Measurements from ENCODE around the gene CTAG2.
"Not testable (repeated sequence)": the region's sequence is repeated elsewhere in the genome, so short reads cannot be mapped to it uniquely, and the experiment has no call there.

Gene CTAG2

GRCh38 chrX:154613586-154613985, 39.8 kb downstream of the CTAG2 start:
- H3K4me1 Mint-ChIP-seq; DNase-seq; H3K27ac Mint-ChIP-seq; H3K27me3 Mint-ChIP-seq (ENCODE audit: low read depth, poor library complexity); H3K4me3 Mint-ChIP-seq; H3K36me3 Mint-ChIP-seq (ENCODE audit: low read depth): not testable (repeated sequence)
- peaks cover 26% of the 10 kb centered on the region for H3K9me3 Mint-ChIP-seq

GRCh38 chrX:154611146-154611545, 42.2 kb downstream of the CTAG2 start:
- H3K9me3 Mint-ChIP-seq: peaks cover 47% of the 10 kb centered on the region

GRCh38 chrX:154608823-154609222, 44.6 kb downstream of the CTAG2 start:
- not testable (repeated sequence) for H3K36me3 Mint-ChIP-seq (ENCODE audit: low read depth); DNase-seq; H3K27me3 Mint-ChIP-seq (ENCODE audit: low read depth, poor library complexity); H3K4me1 Mint-ChIP-seq; H3K27ac Mint-ChIP-seq; H3K4me3 Mint-ChIP-seq
- H3K9me3 Mint-ChIP-seq: peaks cover 61% of the 10 kb centered on the region

More at GRCh38 chrX:154611146-154611545, 42.2 kb downstream of the CTAG2 start:
- not testable (repeated sequence) for H3K4me3 Mint-ChIP-seq; H3K36me3 Mint-ChIP-seq (ENCODE audit: low read depth); H3K27ac Mint-ChIP-seq; DNase-seq; H3K4me1 Mint-ChIP-seq; H3K27me3 Mint-ChIP-seq (ENCODE audit: low read depth, poor library complexity)

- H3K27ac Mint-ChIP-seq; H3K4me3 Mint-ChIP-seq; DNase-seq; H3K27me3 Mint-ChIP-seq (ENCODE audit: low read depth, poor library complexity); H3K4me1 Mint-ChIP-seq; H3K36me3 Mint-ChIP-seq (ENCODE audit: low read depth): not testable (repeated sequence)
- H3K9me3 Mint-ChIP-seq: peaks cover 62% of the 10 kb centered on the region
Observed at GRCh38 chrX:154607976-154608375, 45.4 kb downstream of the CTAG2 start.

DNA sequence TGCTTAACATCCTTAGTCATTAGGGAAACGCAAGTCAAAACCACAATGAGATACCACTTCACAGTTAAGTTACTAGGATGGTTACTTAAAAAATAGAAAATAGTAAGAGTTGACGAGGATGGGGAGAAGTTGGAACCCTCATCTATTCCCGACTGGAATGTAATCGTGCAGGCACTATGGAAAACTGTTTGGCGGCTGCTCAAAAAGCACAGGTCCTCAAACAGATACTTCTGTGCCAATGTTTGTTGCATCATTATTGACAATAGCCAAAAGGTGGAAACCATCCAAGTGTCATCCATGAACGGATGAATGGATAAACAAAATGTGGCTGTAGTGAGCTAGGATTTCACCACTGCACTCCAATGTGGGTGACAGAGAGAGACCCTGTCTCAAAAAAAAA, 46.0 kb downstream of the CTAG2 start:
- H3K36me3 Mint-ChIP-seq (ENCODE audit: low read depth): no peaks in the 10 kb centered on the region
- H3K27ac Mint-ChIP-seq: no peak overlapping the region
- H3K9me3 Mint-ChIP-seq: peaks cover 56% of the 10 kb centered on the region

DNA sequence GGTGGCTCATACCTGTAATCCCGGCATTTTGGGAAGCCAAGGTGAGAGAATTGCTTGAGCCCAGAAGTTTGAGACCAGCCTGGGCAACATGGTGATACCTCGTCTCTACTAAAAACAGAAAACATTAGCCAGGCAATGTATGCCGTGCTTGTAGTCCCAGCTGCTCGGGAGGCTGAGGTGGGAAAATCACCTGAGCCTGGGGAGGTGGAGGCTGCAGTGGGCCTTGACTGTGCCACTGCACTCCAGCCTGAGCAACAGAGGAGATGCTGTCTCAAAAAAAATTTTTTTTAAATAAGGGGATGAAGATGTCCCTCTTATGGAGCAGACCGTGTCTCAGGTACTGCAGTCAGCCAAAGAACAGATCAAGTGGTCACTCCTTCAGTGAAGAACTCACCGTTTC, 47.8 kb downstream of the CTAG2 start:
- H3K27me3 Mint-ChIP-seq (ENCODE audit: low read depth, poor library complexity): no peaks in the 10 kb centered on the region

More for the DNA sequence above, 46.0 kb downstream of the CTAG2 start:
- TF ChIP-seq, protein P1, sequence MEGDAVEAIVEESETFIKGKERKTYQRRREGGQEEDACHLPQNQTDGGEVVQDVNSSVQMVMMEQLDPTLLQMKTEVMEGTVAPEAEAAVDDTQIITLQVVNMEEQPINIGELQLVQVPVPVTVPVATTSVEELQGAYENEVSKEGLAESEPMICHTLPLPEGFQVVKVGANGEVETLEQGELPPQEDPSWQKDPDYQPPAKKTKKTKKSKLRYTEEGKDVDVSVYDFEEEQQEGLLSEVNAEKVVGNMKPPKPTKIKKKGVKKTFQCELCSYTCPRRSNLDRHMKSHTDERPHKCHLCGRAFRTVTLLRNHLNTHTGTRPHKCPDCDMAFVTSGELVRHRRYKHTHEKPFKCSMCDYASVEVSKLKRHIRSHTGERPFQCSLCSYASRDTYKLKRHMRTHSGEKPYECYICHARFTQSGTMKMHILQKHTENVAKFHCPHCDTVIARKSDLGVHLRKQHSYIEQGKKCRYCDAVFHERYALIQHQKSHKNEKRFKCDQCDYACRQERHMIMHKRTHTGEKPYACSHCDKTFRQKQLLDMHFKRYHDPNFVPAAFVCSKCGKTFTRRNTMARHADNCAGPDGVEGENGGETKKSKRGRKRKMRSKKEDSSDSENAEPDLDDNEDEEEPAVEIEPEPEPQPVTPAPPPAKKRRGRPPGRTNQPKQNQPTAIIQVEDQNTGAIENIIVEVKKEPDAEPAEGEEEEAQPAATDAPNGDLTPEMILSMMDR (IDR thresholded peaks at IDR 0.05): no peak
- Mint-ChIP-seq H3K4me1 (no peaks in the 10 kb centered on the region), H3K4me3 (no peak overlapping the region), H3K27me3 (ENCODE audit: low read depth, poor library complexity) (no peaks in the 10 kb centered on the region)
- DNase-seq: no peak

GRCh38 chrX:154603438-154604430, 49.6 kb downstream of the CTAG2 start:
- Mint-ChIP-seq H3K36me3 (ENCODE audit: low read depth) (no peaks in the 10 kb centered on the region), H3K4me1 (no peaks in the 10 kb centered on the region), H3K4me3 (no peak overlapping the region), H3K27me3 (ENCODE audit: low read depth, poor library complexity) (no peaks in the 10 kb centered on the region), H3K27ac (no peak overlapping the region), H3K9me3 (peaks cover 61% of the 10 kb centered on the region)
- TF ChIP-seq, protein P1 (IDR thresholded peaks at IDR 0.05): no peak
- DNase-seq: no peak

More for the DNA sequence above, 47.8 kb downstream of the CTAG2 start:
- Mint-ChIP-seq H3K9me3 (peaks cover 60% of the 10 kb centered on the region), H3K27ac (no peak overlapping the region), H3K36me3 (ENCODE audit: low read depth) (no peaks in the 10 kb centered on the region), H3K4me1 (no peaks in the 10 kb centered on the region), H3K4me3 (no peak overlapping the region)
- TF ChIP-seq, protein P1 (IDR thresholded peaks at IDR 0.05): no peak
- DNase-seq: no peak
